Activated T-cell treated with anti-CD3 and anti-CD28 coated beads, Interleukin-2, amount 50 U/mL, for 24 hours (primary cell): Measurements from ENCODE around the gene EAPP.
"Not testable (repeated sequence)": the region's sequence is repeated elsewhere in the genome, so short reads cannot be mapped to it uniquely, and the experiment has no call there.

Source experiments
- DNase-seq: peaks from one replicate; pipeline ENCODE4 v3.0.0-alpha.2; 2020
- H3K27ac Mint-ChIP-seq: 2 replicates; pipeline ENCODE4 v1.8.0; 2020; ENCODE audit warnings: mild to moderate bottlenecking, mixed read lengths
- H3K27me3 Mint-ChIP-seq: 2 replicates; pipeline ENCODE4 v1.8.0; 2020; ENCODE audit warnings: mixed read lengths
- H3K36me3 Mint-ChIP-seq: 2 replicates; pipeline ENCODE4 v1.8.0; 2020; ENCODE audit warnings: low read depth, mixed read lengths
- H3K4me1 Mint-ChIP-seq: 2 replicates; pipeline ENCODE4 v1.8.0; 2020; ENCODE audit warnings: low read depth, mixed read lengths
- H3K4me3 Mint-ChIP-seq: 2 replicates; pipeline ENCODE4 v1.8.0; 2020; ENCODE audit warnings: mild to moderate bottlenecking, moderate library complexity, mixed read lengths
- H3K9me3 Mint-ChIP-seq: 2 replicates; pipeline ENCODE4 v1.8.0; 2020; ENCODE audit warnings: mixed read lengths

EAPP gene

GRCh38 chr14:34507459-34507858 is 32.0 kb downstream of the EAPP start:
- Mint-ChIP-seq H3K27me3 (no peaks in the 10 kb centered on the region), H3K9me3 (no peaks in the 10 kb centered on the region), H3K4me1 (no peaks in the 10 kb centered on the region), H3K4me3 (no peak overlapping the region), H3K36me3 (no peaks in the 10 kb centered on the region), H3K27ac (no peak overlapping the region)
- DNase-seq: no peak

- H3K9me3 Mint-ChIP-seq, DNase-seq, H3K27ac Mint-ChIP-seq, H3K36me3 Mint-ChIP-seq, H3K27me3 Mint-ChIP-seq, H3K4me3 Mint-ChIP-seq, H3K4me1 Mint-ChIP-seq: not testable (repeated sequence)
Observed at GRCh38 chr14:34505124-34505491, 34.4 kb downstream of the EAPP start.

- not testable (repeated sequence) for H3K4me3 Mint-ChIP-seq, H3K9me3 Mint-ChIP-seq, DNase-seq, H3K4me1 Mint-ChIP-seq, H3K27me3 Mint-ChIP-seq, H3K36me3 Mint-ChIP-seq, H3K27ac Mint-ChIP-seq
Observed at GRCh38 chr14:34504027-34504426, 35.5 kb downstream of the EAPP start.

- Mint-ChIP-seq H3K36me3 (no peaks in the 10 kb centered on the region), H3K4me3 (no peak overlapping the region), H3K27me3 (no peaks in the 10 kb centered on the region), H3K27ac (no peak overlapping the region), H3K4me1 (no peaks in the 10 kb centered on the region), H3K9me3 (no peaks in the 10 kb centered on the region)
- no peak for DNase-seq
Observed at GRCh38 chr14:34502545-34503225, 36.8 kb downstream of the EAPP start.

- H3K9me3 Mint-ChIP-seq: no peaks in the 10 kb centered on the region
- H3K4me3 Mint-ChIP-seq: no peak overlapping the region
- H3K27me3 Mint-ChIP-seq: no peaks in the 10 kb centered on the region
- no peak overlapping the region for H3K27ac Mint-ChIP-seq
- DNase-seq: no peak
- H3K36me3 Mint-ChIP-seq: no peaks in the 10 kb centered on the region
- no peaks in the 10 kb centered on the region for H3K4me1 Mint-ChIP-seq
Observed at GRCh38 chr14:34502001-34502400, 37.5 kb downstream of the EAPP start.

GRCh38 chr14:34501004-34501580 is 38.4 kb downstream of the EAPP start:
- Mint-ChIP-seq H3K27ac (no peak overlapping the region), H3K36me3 (no peaks in the 10 kb centered on the region), H3K4me1 (no peaks in the 10 kb centered on the region), H3K9me3 (no peaks in the 10 kb centered on the region), H3K27me3 (no peaks in the 10 kb centered on the region), H3K4me3 (no peak overlapping the region)
- DNase-seq: no peak

GRCh38 chr14:34498684-34499412 is 40.7 kb downstream of the EAPP start:
- DNase-seq: no peak
- Mint-ChIP-seq H3K36me3 (no peaks in the 10 kb centered on the region), H3K27ac (no peak overlapping the region), H3K9me3 (no peaks in the 10 kb centered on the region), H3K27me3 (no peaks in the 10 kb centered on the region), H3K4me3 (no peak overlapping the region), H3K4me1 (no peaks in the 10 kb centered on the region)

GRCh38 chr14:34496679-34497513 is 42.6 kb downstream of the EAPP start:
- no peak overlapping the region for H3K27ac Mint-ChIP-seq
- no peaks in the 10 kb centered on the region for H3K36me3 Mint-ChIP-seq
- DNase-seq: no peak
- H3K4me3 Mint-ChIP-seq: no peak overlapping the region
- H3K9me3 Mint-ChIP-seq: no peaks in the 10 kb centered on the region
- no peaks in the 10 kb centered on the region for H3K4me1 Mint-ChIP-seq
- H3K27me3 Mint-ChIP-seq: no peaks in the 10 kb centered on the region

- no peak for DNase-seq
- no peak overlapping the region for H3K4me3 Mint-ChIP-seq
- H3K27me3 Mint-ChIP-seq: no peaks in the 10 kb centered on the region
- H3K36me3 Mint-ChIP-seq: no peaks in the 10 kb centered on the region
- H3K9me3 Mint-ChIP-seq: no peaks in the 10 kb centered on the region
- H3K27ac Mint-ChIP-seq: no peak overlapping the region
- no peaks in the 10 kb centered on the region for H3K4me1 Mint-ChIP-seq
Observed at GRCh38 chr14:34496007-34496678, 43.4 kb downstream of the EAPP start.

GRCh38 chr14:34489324-34489723 is 50.2 kb downstream of the EAPP start:
- Mint-ChIP-seq H3K4me1 (no peaks in the 10 kb centered on the region), H3K9me3 (no peaks in the 10 kb centered on the region), H3K27ac (no peak overlapping the region), H3K27me3 (no peaks in the 10 kb centered on the region), H3K36me3 (no peaks in the 10 kb centered on the region), H3K4me3 (no peak overlapping the region)
- DNase-seq: no peak

- DNase-seq: no peak
- no peak overlapping the region for H3K4me3 Mint-ChIP-seq
- no peaks in the 10 kb centered on the region for H3K4me1 Mint-ChIP-seq
- H3K27ac Mint-ChIP-seq: no peak overlapping the region
- no peaks in the 10 kb centered on the region for H3K36me3 Mint-ChIP-seq
- H3K9me3 Mint-ChIP-seq: no peaks in the 10 kb centered on the region
- no peaks in the 10 kb centered on the region for H3K27me3 Mint-ChIP-seq
Observed at GRCh38 chr14:34488528-34488927, 51.0 kb downstream of the EAPP start.

- Mint-ChIP-seq H3K27me3 (no peaks in the 10 kb centered on the region), H3K4me1 (no peaks in the 10 kb centered on the region), H3K36me3 (no peaks in the 10 kb centered on the region), H3K4me3 (no peak overlapping the region), H3K9me3 (no peaks in the 10 kb centered on the region), H3K27ac (no peak overlapping the region)
- no peak for DNase-seq
Observed at GRCh38 chr14:34484726-34485125, 54.8 kb downstream of the EAPP start.

GRCh38 chr14:34482463-34482862 is 57.0 kb downstream of the EAPP start:
- no peaks in the 10 kb centered on the region for H3K4me1 Mint-ChIP-seq
- H3K4me3 Mint-ChIP-seq: no peak overlapping the region
- H3K27ac Mint-ChIP-seq: no peak overlapping the region
- H3K36me3 Mint-ChIP-seq: no peaks in the 10 kb centered on the region
- H3K9me3 Mint-ChIP-seq: no peaks in the 10 kb centered on the region
- no peak for DNase-seq
- no peaks in the 10 kb centered on the region for H3K27me3 Mint-ChIP-seq

- Mint-ChIP-seq H3K27me3 (no peaks in the 10 kb centered on the region), H3K27ac (no peak overlapping the region), H3K4me1 (no peaks in the 10 kb centered on the region), H3K9me3 (no peaks in the 10 kb centered on the region), H3K4me3 (no peak overlapping the region), H3K36me3 (no peaks in the 10 kb centered on the region)
- DNase-seq: no peak
Observed at GRCh38 chr14:34479694-34480093, 59.8 kb downstream of the EAPP start.
